GM10266 (cell line): ENCODE results near the gene ALDH16A1.

Source experiments
- DNase-seq: peaks from one replicate; pipeline ENCODE4 v3.0.0; 2012; ENCODE audit errors: extremely low spot score
- TF ChIP-seq, protein P1 (sequence below): IDR thresholded peaks from 2 replicates; pipeline ENCODE4 v1.5.1; 2012; ENCODE audit warnings: mild to moderate bottlenecking, low read depth; ENCODE audit not compliant: control insufficient read depth, insufficient read depth; ENCODE audit errors: missing control alignments

The ALDH16A1 gene

DNA sequence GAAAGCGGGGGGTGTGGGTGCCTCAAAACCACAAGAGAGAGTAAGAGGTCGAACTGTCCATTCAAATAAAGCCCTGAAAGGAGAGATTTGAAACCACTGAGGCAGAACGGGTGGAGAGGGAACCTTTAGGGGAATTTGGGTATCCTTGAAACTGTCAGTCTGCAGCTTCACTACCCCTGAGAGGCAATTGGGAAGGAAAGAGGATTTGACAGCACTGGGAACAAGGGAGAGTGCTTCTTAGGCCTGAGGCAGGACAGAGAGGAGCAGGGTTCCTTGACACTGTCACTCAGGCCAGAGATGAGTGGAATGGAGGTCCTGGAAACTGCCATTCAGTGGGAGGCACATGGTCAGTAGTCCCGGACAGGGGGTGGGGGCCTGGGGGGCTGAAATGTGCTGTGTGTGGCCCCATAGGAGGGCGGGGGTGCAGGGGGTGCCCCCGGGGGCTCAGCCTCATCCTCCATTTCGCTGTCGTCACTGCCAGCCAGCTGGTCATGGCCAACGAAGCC lies 22.8 kb upstream of the ALDH16A1 start:
- TF ChIP-seq, protein P1, sequence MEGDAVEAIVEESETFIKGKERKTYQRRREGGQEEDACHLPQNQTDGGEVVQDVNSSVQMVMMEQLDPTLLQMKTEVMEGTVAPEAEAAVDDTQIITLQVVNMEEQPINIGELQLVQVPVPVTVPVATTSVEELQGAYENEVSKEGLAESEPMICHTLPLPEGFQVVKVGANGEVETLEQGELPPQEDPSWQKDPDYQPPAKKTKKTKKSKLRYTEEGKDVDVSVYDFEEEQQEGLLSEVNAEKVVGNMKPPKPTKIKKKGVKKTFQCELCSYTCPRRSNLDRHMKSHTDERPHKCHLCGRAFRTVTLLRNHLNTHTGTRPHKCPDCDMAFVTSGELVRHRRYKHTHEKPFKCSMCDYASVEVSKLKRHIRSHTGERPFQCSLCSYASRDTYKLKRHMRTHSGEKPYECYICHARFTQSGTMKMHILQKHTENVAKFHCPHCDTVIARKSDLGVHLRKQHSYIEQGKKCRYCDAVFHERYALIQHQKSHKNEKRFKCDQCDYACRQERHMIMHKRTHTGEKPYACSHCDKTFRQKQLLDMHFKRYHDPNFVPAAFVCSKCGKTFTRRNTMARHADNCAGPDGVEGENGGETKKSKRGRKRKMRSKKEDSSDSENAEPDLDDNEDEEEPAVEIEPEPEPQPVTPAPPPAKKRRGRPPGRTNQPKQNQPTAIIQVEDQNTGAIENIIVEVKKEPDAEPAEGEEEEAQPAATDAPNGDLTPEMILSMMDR = no peak
- no peak for DNase-seq

DNA sequence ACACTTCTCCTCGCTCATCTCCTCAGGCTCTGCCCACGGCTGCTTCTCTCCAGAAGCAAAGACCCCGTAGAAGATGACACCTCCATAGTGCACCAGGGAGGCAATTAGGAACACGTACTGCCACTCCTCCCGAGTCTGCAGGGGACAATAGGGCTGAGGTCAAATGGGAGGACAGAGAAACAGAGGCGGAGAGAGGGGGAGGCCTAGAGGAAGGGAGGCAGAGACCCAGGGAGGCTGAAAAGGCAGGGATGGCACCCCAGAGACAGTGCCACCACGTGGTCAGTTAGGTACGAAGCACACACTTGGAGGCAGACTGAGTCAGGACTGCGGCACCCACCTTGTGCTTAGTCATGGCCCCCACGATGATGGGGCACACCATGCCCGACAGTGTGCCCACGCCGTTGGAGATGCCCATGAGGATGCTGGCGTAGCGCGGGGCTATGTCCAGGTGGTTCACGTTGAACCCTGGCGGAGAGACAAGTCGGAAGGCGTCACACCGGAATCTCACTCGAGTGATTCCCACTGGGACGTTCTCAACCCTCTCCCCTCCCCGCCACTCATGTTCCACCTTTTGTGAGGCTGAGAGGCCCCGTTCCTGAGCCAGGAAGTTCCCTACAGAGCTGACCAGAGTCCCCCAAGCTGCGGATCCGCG lies 22.2 kb upstream of the ALDH16A1 start:
- no peak for DNase-seq
- TF ChIP-seq, protein P1 = peak; percentile 45

DNA sequence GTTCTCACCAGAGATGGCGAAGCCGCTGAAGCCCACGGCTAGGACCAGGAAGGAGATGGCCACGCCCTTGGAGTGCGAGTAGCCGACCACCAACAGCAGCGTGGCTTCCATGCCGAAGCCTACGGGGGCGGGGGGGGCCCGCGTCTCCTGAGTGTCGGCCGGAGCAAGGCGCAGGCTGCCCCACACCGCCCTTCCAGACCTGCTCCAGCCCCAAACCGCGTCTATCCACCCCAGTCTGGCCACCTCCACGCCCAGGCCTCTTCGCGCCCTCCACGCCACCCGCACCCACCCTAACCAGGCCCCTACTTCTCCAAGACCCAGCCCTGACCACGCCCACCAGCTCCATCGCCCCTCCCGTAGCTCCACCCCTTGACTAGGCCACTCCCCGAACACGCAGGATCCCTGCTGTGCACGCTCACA lies 21.7 kb upstream of the ALDH16A1 start:
- no peak for DNase-seq

DNA sequence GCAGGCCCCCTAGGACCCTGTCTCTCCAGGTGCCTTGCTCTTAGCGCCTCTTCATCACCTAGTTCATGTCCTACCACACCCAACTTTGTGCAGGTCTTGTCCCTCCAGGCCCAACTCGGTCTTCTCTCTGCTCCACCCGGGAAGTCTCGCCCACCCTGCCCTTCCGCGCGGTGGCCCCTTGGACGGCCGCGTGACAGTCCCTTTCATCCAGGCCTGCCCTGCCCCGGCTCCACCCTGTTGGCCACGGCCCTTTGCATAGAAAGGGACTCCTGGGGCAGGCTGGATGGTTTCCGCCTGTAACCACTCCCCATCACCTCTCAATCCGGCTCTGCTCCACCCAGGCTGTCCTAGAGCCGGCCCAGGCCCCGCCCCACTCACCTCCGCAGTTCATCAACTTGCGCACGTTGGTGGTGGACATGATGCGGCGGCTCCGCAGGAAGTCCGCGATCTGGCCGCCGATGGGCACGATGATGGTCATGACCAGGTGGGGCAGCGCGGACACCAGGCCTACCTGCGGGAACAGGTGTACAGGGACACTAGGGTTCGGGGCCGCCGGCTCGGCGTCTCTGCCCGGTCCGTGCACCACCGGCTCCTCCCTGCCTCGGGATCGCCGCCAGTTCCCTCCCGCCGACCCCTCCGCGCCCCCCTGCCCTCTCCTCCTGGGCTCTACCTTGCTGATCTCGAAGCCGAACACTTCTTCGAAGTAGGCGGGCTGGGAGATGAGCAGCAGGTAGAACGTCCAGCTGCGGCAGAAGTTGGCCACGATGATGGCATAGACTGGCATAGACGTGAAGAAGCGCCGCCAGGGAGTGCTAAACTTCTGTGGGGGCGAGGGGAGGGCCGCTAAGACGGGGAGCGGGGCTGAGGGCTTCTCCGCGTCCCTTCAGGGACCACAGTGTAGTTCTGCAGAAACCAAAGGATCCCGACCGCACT lies 20.6 kb upstream of the ALDH16A1 start:
- TF ChIP-seq, protein P1 = no peak
- DNase-seq = no peak

More for the DNA sequence above, 21.7 kb upstream of the ALDH16A1 start:
- TF ChIP-seq, protein P1 = no peak

DNA sequence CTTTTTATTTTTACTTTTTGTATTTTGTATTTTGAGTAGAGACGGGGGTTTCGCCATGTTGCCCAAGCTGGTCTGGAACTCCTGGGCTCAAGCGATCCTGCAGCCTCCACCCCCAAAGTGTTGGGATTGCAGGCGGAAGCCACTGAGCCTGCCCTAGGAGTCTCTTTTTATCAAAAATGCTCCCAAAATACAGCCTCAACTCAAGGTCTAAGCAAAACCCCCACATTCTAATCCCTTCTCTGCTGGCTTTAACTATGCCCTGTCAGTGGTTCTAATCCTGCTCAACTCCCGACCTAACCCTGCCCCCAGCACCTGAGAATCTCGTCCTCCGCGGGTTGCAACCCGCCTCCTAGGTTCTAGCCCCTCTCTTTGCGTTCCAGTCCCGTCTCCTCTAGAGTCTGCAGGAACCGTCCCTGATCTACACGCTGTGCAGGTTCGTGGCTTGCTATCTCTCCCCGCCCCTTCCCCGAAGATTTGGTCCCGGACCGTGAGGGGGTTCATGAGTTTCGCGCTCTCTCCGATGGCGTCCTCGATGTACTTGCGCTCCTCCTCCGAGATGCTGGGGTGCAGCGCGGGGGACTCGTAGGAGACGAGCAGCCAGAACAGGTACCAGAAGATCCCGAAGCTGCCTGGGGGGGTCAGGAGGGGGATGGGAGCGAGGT lies 19.7 kb upstream of the ALDH16A1 start:
- DNase-seq = no peak
- TF ChIP-seq, protein P1 = no peak

DNA sequence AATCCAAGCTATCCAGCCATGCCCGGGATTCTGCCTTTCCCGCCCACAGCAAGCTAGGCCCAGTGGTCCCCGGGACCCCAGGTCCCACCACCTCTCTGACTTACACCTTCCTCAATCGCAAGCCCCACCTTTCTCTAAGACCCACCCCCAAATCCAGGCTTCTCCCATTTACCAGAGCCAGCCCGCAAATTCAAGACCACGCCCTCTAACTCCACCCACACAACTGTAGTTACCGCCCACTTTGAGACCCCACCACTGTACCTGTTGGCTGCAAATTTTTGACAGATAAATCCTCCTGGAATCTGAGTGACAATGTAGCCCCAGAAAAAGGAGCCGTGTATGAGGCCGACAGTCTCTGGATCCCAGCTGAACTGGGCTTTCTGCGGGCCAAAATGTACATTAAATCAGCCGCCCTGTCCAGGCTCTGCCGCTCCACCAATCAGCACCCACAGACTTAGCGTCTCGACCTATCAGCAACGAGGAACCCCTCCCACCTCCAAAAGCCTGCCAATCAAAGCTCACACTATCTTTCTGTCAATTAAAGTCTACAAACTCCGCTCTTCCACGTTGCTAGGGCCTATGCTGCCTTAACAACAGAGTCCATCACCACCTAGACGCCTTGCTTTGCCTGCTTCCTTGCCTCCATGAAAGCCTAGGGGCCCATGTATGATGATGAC lies 18.0 kb upstream of the ALDH16A1 start:
- TF ChIP-seq, protein P1 = no peak
- DNase-seq = no peak
